Measurements from ENCODE around the gene CACNA2D3.

DNA sequence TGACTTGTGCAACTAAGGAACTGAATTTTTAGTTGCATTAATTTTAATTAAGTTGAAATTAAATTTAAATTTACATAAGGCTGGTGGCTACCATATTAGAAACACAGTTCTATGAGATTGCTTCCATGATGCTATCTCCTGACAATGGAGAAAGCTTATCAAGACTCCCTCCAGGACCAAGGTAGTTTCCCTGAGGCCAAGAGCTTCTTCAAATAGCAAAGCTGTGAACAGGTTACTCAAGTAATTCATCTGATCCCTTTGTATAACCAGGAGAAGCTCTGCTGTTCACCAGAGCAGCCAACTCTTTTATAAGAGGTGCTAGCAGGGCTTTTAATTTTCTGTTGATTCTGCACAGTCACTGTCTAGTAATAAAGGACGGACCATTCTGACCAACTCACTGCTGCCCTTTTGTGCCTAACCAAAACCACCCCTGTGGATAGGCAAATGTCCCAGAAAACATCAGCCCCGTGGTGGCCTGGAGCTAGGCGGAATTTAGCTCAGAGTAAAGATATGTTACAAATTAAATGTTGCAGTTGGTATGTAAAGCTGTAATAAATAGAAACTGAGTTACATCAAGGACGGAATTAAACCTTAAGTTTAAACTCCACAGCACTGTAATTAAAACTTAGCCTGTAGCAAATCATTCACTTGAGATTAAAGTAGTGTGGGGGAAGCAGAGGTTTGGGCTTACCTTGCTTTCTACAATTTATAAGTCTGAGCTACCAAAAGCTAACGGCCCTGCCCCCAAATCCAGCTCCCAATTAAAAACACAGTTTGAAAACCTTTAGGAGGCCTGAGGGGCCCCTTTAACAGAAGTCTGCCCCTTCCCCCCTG is 861.1 kb downstream of the CACNA2D3 start:
- TF ChIP-seq ZC3H11A (IDR thresholded peaks at IDR 0.05) (no peak), MAFK (IDR thresholded peaks at IDR 0.05; ENCODE audit: partially characterized antibody) (no peak), CTCF (IDR thresholded peaks at IDR 0.05) (no peak), POLR2A (IDR thresholded peaks at IDR 0.05; ENCODE audit: low read length) (no peak), RCOR1 (IDR thresholded peaks at IDR 0.05; ENCODE audit: low read depth, low read length) (no peak), EP300 (IDR thresholded peaks at IDR 0.05) (no peak), RAD21 (conservative IDR thresholded peaks at IDR 0.05 in 1 of 2, IDR thresholded peaks at IDR 0.05 in 1 of 2) (no peak), MYC (IDR thresholded peaks at IDR 0.05; ENCODE audit: borderline replicate concordance, low read length) (no peak), HOXB13 (CRISPR knock-in tag; IDR thresholded peaks at IDR 0.05; ENCODE audit: low read depth) (no peak), FOXS1 (CRISPR knock-in tag; IDR thresholded peaks at IDR 0.05) (no peak)
- TF ChIP-seq, protein P1, sequence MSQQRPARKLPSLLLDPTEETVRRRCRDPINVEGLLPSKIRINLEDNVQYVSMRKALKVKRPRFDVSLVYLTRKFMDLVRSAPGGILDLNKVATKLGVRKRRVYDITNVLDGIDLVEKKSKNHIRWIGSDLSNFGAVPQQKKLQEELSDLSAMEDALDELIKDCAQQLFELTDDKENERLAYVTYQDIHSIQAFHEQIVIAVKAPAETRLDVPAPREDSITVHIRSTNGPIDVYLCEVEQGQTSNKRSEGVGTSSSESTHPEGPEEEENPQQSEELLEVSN (IDR thresholded peaks at IDR 0.05; ENCODE audit: borderline replicate concordance, low read depth) = no peak
- TF ChIP-seq, protein P2, sequence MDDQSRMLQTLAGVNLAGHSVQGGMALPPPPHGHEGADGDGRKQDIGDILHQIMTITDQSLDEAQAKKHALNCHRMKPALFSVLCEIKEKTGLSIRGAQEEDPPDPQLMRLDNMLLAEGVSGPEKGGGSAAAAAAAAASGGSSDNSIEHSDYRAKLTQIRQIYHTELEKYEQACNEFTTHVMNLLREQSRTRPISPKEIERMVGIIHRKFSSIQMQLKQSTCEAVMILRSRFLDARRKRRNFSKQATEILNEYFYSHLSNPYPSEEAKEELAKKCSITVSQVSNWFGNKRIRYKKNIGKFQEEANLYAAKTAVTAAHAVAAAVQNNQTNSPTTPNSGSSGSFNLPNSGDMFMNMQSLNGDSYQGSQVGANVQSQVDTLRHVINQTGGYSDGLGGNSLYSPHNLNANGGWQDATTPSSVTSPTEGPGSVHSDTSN (IDR thresholded peaks at IDR 0.05) = no peak

All from A549 (cell line).